Measurements from ENCODE around the gene SNRNP48.
A peak's percentile ranks its signal among the peaks of the same experiment; 100 is the strongest.

The SNRNP48 gene

GRCh38 chr6:7550433-7550801 lies 39.6 kb upstream of the SNRNP48 start:
- ChIA-PET CTCF (no interaction called here), POLR2A (interaction anchor here (1.2 to 1.4 kb wide), 2 partner anchors 9 to 40 kb away, joined by 3 to 4 read pairs; partner anchors contain the start of genes DSP and SNRNP48)
- TF ChIP-seq YY1 (tag by site-specific recombination; IDR thresholded peaks at IDR 0.05) (no peak), ZNF560 (tag by site-specific recombination; IDR thresholded peaks at IDR 0.05; ENCODE audit: borderline replicate concordance) (no peak), ZNF488 (tag by site-specific recombination; IDR thresholded peaks at IDR 0.05) (no peak), ZNF558 (tag by site-specific recombination; IDR thresholded peaks at IDR 0.05) (no peak), ZNF501 (tag by site-specific recombination; IDR thresholded peaks at IDR 0.05) (no peak), ZNF701 (tag by site-specific recombination; IDR thresholded peaks at IDR 0.05) (no peak), ZNF530 (tag by site-specific recombination; IDR thresholded peaks at IDR 0.05; ENCODE audit: low read depth) (no peak), SCRT1 (tag by site-specific recombination; IDR thresholded peaks at IDR 0.05; ENCODE audit: borderline replicate concordance) (no peak), ZNF670 (tag by site-specific recombination; IDR thresholded peaks at IDR 0.05; ENCODE audit: low read depth) (no peak), ZNF529 (tag by site-specific recombination; IDR thresholded peaks at IDR 0.05; ENCODE audit: insufficient replicate concordance) (no peak), ZNF350 (tag by site-specific recombination; IDR thresholded peaks at IDR 0.05) (no peak), ZNF645 (tag by site-specific recombination; IDR thresholded peaks at IDR 0.05) (no peak), ZNF221 (tag by site-specific recombination; IDR thresholded peaks at IDR 0.05; ENCODE audit: borderline replicate concordance) (no peak)
- no peaks in the 10 kb centered on the region for H3K9me3 ChIP-seq (ENCODE audit: control insufficient read depth, insufficient read depth, low read depth, low read length)
- H3K4me1 ChIP-seq (ENCODE audit: control insufficient read depth, insufficient read depth, low read length), result peaks cover 23% of the 10 kb centered on the region
- H3K4me3 ChIP-seq (ENCODE audit: low read depth, low read length), result no peak overlapping the region
- H3K27ac ChIP-seq (ENCODE audit: extremely low read depth, low read depth, low read length), result no peak overlapping the region
- no peaks in the 10 kb centered on the region; a peak in 1 of 3 replicates for H3K36me3 ChIP-seq (ENCODE audit: control insufficient read depth in 2 of 2, insufficient read depth in 1 of 2, low read length in 2 of 2)

GRCh38 chr6:7554533-7555275 lies 35.3 kb upstream of the SNRNP48 start:
- POLR2A ChIA-PET, result interaction anchor here (1.0 kb wide), 2 partner anchors 9 to 35 kb away, joined by 4 to 5 read pairs; partner anchors contain the start of gene SNRNP48
- H3K4me1 ChIP-seq (ENCODE audit: control insufficient read depth, insufficient read depth, low read length), result peaks cover 6% of the 10 kb centered on the region; the same call in 1 of the 2 replicates

GRCh38 chr6:7555671-7556070 lies 34.3 kb upstream of the SNRNP48 start:
- no peak overlapping the region for H3K4me3 ChIP-seq (ENCODE audit: low read depth, low read length)
- peaks cover 29 to 47% of the 10 kb centered on the region in 2 experiments for H3K36me3 ChIP-seq (ENCODE audit: control insufficient read depth in 2 of 2, insufficient read depth in 1 of 2, low read length in 2 of 2)
- H3K27ac ChIP-seq (ENCODE audit: extremely low read depth, low read depth, low read length), result no peak overlapping the region
- no peaks in the 10 kb centered on the region for H3K9me3 ChIP-seq (ENCODE audit: control insufficient read depth, insufficient read depth, low read depth, low read length)
- H3K4me1 ChIP-seq (ENCODE audit: control insufficient read depth, insufficient read depth, low read length), result no peaks in the 10 kb centered on the region
- TF ChIP-seq ZNF155 (tag by site-specific recombination; IDR thresholded peaks at IDR 0.05) (no peak), SETDB1 (IDR thresholded peaks at IDR 0.05; ENCODE audit: insufficient read length, low read length) (no peak), ZNF600 (tag by site-specific recombination; IDR thresholded peaks at IDR 0.05) (no peak), ZFP3 (tag by site-specific recombination; IDR thresholded peaks at IDR 0.05; ENCODE audit: low read depth) (no peak), ZNF837 (tag by site-specific recombination; IDR thresholded peaks at IDR 0.05) (no peak), ZNF555 (tag by site-specific recombination; conservative IDR thresholded peaks at IDR 0.05) (no peak), ZSCAN4 (tag by site-specific recombination; IDR thresholded peaks at IDR 0.05) (no peak)
- CTCF ChIA-PET, result interaction anchor here (0.6 to 1.4 kb wide), 2 partner anchors 25 to 66 kb away, joined by 4 read pairs; no protein-coding TSS in a partner anchor
- POLR2A ChIA-PET, result interaction anchor here (2.4 kb wide), 1 partner anchor 166 kb away, joined by 5 read pairs; the partner anchor contains the start of genes CAGE1 and RIOK1

More at GRCh38 chr6:7554533-7555275, 35.3 kb upstream of the SNRNP48 start:
- CTCF ChIA-PET, result interaction anchor here (0.9 to 1.4 kb wide), 3 partner anchors 14 to 277 kb away, joined by 3 to 4 read pairs (median 4); no protein-coding TSS in a partner anchor
- Histone ChIP-seq H3K4me3 (ENCODE audit: low read depth, low read length) (no peak overlapping the region), H3K36me3 (ENCODE audit: control insufficient read depth in 2 of 2, insufficient read depth in 1 of 2, low read length in 2 of 2) (peaks cover 21 to 37% of the 10 kb centered on the region in 2 experiments), H3K9me3 (ENCODE audit: control insufficient read depth, insufficient read depth, low read depth, low read length) (no peaks in the 10 kb centered on the region), H3K27ac (ENCODE audit: extremely low read depth, low read depth, low read length) (no peak overlapping the region)
- TF ChIP-seq ZNF580 (tag by site-specific recombination; IDR thresholded peaks at IDR 0.05) (no peak), ZBTB48 (tag by site-specific recombination; IDR thresholded peaks at IDR 0.05) (peak; percentile 38; the same call in 1 of the 2 replicates), SCRT1 (tag by site-specific recombination; IDR thresholded peaks at IDR 0.05; ENCODE audit: borderline replicate concordance) (no peak), ZNF548 (tag by site-specific recombination; IDR thresholded peaks at IDR 0.05) (no peak)
